Measurements from ENCODE around the gene PHEX.

GRCh38 chrX:22246620-22247019 lies 214.5 kb downstream of the PHEX start:
- TF ChIP-seq POLR2A (IDR thresholded peaks at IDR 0.05; ENCODE audit: low read depth): no peak
- TF ChIP-seq POLR2AphosphoS5 (IDR thresholded peaks at IDR 0.05): no peak
- no peak for TF ChIP-seq CTCF (IDR thresholded peaks at IDR 0.05)
- no peak for TF ChIP-seq EP300 (IDR thresholded peaks at IDR 0.05)

Measured in esophagus muscularis mucosa (tissue), 4 donors.